ENCODE data around the gene HMG20B.

Gene HMG20B

DNA sequence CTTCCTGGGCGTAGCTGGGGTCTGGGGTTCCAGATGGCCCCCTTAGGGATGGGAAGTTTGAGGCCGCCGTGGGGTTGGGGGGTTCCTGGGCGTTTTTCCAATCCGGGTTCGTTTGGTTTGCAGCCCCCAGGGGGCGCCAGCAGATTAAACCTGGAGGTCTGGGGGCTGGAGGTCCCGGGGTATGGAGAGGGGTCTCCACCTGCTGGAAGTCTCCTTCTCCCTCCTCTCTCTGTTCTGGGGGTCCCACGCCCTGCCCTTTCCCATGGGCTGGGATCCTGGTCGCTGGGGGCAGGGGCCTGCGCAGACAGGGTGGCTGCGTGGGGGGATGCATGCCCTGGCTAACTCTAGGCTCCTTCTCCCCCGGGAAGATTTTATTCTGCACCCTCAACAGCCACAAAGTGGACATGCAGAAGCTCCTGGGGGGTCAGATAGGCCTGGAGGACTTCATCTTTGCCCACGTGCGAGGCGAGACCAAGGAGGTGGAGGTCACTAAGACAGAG, 13.4 kb downstream of the HMG20B start:
- DNase-seq = peak; percentile 8

DNA sequence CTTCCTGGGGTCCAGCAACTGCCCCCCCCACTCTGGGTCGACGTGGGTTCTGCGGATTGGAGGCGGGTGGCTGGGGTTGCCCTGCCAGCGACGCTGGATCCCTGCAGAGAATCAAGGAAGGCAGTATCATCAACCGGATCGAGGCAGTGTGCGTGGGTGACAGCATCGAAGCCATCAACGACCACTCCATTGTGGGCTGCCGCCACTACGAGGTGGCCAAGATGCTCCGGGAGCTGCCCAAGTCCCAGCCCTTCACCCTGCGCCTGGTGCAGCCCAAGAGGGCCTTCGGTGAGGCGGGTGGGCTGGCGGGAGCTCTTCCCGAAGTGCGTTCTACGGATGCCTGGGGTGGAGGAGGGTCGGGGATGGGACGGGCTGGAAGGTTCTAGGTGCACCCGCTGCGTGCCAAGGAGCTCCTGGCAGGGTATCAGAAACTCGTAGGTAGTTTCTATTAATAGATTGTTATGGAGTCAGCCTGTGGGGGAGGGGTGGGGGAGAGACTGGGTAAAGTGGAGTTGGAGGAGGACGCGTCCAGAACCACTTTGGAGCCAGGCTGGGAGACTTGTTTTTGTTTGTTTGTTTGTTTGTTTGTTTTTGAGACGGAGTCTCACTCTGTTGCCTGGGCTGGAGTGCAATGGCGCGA, 14.1 kb downstream of the HMG20B start:
- DNase-seq = peak; percentile 6

DNA sequence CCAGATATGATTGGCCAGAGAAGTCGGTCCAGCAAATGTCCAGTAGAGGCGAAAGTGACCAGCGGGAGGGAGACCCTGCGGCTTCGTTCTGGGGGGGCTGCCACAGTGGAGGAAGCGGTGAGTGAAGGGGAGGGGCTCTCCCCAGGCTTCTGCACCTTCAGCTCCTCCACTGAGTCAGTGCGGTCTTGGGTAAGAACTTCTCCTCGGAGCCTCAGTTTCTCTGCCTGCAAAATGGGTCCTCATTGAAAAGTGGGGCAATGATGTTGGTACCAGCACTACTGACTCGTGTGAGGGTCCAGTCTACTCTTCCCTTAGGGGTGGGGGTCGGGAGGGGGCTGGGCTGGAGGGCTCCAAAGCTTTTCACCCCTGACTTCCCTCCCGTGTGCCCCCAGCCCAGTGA, 16.7 kb downstream of the HMG20B start:
- no peak for DNase-seq

DNA sequence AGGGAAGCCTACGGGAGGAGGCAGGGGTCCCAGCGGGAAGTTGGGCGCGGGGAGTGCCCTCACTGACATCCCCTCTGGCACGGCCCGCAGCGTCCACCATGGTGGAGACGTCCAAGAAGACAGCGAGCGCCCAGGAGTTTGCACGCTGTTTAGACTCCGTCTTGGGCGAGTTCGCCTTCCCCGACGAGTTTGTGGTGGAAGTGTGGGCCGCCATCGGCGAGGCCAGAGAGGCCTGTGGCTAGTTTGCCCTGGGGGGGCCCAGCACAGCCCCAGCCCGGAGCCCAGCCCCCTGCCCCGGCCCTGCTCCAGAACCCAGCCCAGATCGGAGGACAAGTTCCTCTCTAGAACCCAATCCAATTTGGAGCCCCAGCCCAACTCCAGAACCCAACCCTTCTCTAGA, 17.2 kb downstream of the HMG20B start:
- DNase-seq = no peak

DNA sequence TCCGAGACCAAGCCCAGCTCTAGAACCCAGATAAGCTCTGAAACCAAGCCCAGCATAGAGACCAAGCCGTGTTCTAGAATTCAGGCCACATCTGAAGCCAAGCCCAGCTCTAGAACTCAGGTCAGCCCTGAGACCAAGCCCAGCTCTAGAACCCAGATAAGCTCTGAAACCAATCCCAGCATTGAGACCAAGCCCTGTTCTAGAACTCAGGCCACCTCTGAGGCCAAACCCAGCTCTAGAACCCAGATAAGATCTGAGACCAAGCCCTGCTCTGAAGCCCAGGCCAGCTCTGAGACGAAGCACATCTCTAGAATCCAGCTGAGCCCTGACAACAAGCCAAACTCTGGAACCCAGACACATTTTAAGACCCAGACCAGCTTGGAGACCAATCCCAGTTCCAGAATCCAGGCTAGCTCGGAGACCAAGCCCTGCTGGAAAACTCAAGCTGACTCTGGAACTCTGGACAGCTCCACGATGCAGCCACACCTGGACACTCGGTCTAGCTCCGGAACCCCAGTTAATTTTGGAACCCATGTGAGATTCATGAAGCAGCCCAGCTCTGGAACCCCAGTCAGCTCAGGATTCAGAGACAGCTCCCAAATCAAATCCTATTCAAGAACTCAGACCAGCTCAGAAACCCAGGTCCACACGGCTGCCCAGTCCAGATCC, 18.4 kb downstream of the HMG20B start:
- DNase-seq = no peak

DNA sequence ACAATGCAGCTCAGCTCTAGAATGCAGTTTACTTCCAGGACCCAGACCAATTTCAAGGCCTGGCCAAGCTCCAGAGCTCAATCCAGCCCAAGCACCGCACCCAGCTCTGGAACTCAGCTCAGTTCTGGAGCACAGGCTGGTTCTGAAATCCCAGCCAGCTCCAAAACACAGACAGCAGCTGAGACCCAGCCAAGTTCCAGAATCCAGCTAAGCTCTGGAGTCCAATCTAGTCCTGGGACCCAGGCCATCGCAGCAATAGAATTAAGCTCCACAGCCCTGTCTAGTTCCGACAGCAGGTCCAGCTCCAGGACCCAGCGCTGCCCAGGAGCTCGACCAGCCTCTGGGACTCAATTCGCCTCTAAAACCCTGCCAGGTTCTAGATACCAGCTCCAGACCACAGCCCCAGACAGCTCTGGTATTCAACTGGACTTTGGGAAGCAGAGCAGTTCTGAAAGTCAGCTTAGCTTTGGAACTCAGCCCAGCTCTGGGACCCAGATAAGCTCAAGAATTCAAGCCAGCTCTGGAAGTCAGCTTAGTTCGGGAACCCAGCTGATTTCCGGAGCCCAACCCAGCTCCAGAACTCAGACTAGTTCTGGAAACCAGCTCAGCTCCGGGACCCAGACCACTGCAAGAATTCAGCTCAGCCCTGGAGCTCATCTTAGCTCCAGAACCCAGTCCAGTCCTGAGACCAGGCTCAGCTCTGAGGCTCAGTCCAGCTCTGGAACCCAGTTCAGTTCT, 19.3 kb downstream of the HMG20B start:
- DNase-seq = no peak

DNA sequence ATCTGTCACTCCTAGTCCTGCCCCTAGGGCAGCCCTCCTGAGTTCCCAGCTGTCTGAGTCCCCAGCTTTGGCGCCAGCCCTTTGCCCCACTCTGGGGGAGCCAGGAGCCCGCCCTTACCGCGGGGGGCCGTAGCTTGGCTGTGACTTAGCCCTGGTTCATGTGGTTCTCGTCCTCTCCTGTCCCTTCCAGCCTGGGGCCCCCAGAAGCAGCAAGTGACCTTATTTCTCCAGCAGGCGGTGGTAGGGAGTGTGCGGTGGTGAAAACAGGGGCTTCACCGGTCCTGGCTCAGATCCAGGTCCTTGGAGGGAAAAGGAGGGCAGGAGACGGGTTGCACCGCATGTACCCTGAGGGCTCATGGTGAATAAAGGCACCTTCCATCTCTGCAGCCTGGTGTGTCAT, 20.4 kb downstream of the HMG20B start:
- DNase-seq = no peak

DNA sequence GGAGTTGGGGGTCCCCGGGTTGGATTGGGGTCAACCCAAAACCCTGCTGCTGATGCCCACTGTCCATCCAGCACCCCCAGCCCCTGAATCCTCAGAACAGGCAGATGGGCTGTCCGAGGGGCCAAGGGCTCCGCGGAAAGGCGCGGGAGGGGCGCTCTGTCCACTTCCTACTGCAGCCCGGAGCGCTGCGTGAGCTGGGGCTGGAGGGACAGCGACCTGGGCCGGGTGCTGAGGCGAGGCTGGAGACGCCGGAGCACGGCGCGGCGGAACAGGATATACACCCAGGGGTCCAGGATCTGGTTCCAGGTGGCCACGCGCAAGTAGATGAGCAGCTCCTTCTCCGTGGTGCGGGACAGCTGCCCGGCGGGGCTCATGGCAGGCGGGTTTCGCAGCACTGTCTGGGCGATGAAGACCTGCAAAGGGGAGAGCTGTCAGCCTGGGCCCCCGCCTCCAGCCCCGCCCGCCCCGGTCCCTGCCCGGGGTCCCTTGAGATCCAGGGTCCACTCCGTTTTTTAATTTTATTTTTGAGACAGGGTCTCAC, 22.8 kb downstream of the HMG20B start:
- no peak for DNase-seq

DNA sequence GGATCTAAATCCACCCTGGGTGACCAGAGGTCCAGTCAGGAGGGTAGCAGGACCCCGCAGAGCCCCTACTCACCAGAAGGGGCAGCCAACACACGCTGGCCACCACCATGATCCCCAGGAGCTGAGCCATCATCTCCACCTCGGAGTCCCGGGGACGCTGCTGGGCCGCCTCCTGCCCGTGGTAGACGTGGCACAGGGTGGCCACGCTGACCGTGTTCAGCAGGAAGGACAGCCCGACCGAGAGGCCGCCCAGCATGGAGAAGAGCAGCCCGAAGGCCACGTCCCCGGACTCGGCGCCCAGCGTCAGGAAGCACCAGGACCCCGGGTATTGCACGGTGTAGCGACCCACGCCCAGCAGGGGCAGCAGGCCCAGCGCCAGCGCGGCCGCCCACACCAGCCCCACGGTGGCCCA, 27.0 kb downstream of the HMG20B start:
- no peak for DNase-seq

DNA sequence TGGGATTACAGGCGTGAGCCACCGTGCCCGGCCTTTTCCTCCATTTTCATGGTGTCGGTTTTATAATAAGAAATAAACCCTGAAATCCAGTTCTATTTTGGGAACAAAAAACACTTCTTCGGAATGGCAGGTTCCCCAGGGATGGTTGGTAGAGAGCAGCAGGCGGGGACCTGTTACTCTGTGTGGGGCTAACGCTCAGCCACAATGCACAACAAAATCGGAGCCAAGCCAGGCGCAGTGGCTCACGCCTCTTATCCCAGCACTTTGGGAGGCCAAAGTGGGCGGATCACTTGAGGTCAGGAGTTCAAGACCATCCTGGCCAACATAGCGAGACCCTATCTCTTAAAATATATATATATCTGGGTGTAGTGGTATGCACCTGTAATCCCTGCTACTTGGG, 28.3 kb downstream of the HMG20B start:
- no peak for DNase-seq

DNA sequence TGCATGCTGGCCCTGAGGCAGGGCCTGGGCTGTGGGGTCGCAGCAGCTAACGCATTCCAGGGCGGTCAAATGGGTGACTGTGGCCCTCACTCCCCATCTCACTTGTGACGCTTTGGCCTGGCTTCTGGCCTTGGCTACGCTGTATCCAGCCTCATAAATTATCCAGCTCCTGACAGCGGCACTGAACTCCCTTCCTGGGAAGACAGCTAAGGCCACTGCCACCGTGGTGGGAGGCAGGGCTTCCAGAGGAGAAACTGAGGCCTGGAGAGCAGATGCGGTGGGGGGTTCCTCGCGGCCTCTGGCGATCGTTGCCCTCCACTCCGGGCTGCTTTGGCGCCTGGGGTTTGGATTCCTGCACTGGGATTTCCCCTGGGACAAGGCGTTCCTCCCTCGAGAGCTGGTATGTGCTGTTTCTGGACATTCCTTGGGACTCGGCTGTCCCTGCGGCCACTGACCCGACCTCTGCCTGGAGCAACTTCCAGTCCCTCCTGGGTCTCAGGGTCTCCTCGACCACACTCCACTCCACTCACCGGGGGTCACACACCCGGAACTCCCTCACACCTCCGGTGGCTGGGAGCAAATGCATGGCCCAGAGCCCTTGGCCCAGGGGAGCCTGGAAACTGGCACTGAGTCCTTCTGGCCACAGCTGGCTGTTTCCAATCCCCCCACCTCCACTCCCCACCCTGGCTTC, 30.5 kb downstream of the HMG20B start:
- DNase-seq = no peak

DNA sequence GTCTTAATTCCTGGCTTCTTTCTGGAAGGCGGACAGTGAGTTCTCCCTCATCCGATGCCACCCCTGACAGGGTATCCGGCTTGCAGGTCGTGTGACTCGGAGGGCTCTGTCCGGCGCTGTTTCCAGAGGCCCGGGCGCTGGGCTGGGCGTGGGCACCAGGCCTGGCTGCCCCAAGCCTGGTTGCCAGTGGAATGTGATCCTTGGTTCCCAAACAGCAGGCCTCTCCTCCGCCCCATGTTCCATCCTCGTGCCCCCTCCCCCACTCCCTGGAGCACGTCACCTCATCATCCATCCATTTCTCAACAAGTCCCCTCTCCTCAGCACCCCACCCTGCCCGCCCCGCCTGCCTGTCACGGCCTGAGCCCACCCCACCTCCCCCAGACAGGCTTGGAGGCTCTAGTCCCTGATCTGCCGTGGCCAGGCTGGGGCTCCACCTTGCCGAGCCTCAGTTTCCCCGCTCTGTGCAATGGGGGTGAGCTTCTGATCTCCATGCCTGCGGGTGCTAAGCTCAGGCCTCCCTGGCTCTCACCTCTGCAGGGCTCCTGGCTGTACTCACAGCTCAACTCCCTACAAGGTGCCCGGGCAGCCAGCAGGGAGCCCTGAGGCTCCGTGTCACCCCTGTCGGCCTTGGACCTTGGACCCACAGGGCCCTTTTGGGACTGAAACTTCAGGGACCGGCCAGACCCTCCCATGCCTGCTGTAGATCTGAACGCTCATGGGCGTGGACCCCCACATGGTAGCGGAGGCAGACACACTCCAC, 31.7 kb downstream of the HMG20B start:
- no peak for DNase-seq

DNA sequence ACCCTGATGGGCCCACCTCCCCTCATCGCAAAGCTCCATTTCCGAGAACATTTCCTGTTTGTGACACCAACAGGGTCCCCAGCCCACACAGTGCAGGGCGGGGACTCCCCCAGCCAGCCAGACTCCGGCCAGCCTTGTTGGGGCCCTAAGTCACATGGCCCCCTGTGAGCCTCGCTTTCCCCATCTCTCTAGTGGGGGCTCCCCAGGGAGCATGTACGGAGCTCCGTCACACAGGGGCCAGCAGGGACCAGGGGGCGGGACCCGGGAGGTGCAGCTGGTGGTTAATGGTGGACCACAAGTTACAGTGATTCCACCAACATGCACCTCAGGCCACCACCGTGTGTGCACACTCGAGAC, 32.2 kb downstream of the HMG20B start:
- DNase-seq = no peak

DNA sequence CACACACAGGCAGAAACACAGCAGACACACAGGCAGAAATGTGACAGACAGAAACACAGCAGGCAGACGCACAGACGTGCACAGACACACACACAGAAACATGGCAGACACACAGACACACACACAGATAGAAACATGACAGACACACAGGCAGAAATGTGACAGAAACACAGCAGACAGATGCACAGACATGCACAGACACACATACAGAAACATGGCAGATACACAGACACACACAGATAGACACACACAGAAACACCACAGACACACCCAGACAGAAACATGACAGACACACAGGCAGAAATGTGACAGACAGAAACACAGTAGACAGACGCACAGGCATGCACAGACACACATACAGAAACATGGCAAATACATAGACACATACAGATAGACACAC, 32.6 kb downstream of the HMG20B start:
- no peak for DNase-seq

DNA sequence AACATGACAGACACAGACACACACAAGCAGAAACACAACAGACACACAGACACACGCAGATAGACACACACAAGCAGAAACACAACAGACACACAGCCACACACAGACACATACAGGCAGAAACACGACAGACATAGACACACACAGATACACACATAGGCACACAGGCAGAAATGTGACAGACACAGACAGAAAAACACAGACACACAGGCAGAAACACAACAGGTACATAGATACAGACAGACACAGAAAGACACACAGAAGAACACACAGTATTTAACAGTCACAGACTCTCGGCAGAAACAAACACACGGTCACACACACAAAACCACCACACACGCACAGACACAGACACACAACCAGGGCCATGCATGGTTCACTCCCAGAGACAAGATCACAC, 33.0 kb downstream of the HMG20B start:
- no peak for DNase-seq

DNA sequence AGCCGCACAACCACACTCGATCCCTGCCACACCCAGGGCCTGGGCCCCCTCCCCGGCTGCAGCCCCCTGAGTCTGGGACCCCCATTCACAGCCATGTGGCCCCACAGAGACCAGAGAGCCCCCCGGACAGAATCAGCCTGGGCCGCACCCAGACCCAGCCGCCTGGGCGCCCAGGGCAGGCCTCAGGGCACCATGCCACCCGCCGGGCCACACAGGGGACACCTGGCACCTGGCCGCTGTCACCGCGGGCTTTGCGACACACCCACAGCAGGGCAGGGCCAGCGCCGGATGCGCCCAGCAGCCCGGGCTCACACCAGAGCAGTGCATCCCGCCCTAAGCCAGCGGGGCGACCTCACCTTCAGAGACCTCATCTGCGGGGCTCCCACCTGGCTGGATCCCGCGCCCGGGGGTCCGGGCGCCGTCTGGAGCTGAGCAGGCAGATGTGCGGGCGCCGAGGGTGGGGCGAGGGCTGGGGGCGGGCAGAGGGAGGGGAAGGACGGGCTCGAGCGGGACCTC, 33.5 kb downstream of the HMG20B start:
- no peak for DNase-seq

DNA sequence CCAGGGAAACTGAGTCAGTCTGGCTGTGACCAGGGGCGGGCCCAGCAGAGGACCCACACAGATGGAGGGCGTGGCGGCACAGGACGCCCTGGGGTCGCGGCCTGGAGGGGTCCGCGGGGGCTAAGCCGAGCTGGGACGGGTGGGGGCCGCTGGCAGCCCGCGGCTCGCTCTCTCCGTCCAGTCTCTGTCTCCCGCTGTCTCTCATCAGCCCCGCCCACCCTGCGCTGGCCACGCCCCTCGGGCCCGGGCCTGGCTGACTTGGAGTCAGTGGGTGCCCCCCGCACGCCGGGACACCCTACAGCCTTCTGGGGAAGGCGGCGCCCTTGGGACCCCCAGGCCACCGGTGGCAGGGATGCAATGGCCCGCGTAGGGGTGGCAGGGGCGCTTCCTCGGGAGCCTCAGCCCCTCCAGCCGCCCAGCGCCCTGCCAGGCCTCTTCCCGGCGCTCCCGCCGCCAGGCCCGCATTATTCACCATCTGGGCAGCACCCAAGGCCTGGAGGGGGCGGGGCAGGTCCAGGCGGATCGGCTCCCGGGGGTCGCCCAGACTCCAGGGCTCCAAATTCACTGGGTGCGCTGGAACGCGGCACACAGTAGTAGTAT, 34.0 kb downstream of the HMG20B start, which contains the start of gene TBXA2R:
Gene TBXA2R, minus strand, starts transcription at position 186 of the 600 bp plus-strand sequence. CDS start 6,241 bp downstream, outside the sequence.
- no peak for DNase-seq

DNA sequence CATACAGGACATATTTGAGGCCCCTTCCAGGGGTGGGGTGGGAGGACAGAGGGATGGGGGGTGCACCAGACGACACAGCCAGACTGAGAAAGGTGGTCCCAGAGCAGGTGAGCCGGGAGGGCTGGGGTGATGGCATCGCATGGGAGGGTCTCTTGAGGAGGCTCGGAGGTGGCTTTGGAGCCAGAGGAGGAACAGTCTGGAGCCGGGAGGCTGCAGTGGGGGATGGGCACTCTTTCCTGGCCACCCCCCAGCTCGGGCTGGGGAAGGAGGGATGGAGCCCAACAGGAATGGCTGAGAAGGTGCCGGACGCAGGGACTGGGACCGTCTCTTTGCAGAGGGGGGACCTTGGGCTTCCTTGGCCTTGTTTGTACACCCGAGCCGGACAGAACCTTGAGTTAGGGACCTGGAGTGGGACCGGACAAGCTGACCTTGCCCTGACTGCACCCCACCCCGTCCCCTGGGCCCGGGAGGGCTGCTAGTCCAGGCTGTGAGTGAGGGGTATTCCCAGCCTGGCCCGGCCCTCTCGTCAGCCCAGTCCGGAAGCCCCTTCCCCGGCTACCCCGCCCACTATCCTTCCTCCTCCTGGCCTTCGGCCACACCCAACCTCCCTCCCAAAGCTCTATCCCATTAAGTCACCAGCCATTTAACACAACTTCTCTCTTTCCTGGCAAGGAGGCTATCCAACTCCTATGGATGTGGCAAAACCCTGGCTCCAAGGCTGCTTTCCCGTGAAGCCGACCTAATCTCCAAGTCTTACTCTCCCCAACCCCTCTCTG, 34.7 kb downstream of the HMG20B start:
- DNase-seq = no peak

DNA sequence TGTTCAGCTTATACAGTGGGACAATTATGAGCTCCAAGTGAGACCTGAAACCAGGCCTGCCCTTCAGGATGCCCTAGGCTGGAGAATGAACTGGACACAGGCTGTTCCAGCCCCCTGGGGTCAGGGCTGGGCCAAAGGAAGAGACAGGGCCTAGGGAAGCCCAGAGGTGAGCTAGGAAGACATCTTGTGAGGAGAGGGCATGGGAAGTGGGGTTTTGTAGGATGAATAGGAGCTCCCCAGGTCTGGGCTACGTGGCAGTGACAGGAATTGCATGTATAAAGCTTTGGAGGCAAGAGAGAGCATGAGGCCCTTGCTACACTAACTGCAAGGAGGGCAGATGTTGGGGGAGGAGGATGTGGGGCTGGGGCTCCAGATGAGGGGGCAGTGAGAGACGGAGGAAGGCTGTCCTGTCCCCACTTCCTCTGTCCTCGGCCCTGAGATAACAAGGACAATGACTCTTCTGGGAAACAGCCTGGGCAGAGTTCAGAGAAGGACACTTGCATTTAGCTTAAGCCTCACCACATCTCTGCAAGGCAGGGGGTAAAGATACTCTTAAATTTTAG, 35.4 kb downstream of the HMG20B start:
- no peak for DNase-seq

DNA sequence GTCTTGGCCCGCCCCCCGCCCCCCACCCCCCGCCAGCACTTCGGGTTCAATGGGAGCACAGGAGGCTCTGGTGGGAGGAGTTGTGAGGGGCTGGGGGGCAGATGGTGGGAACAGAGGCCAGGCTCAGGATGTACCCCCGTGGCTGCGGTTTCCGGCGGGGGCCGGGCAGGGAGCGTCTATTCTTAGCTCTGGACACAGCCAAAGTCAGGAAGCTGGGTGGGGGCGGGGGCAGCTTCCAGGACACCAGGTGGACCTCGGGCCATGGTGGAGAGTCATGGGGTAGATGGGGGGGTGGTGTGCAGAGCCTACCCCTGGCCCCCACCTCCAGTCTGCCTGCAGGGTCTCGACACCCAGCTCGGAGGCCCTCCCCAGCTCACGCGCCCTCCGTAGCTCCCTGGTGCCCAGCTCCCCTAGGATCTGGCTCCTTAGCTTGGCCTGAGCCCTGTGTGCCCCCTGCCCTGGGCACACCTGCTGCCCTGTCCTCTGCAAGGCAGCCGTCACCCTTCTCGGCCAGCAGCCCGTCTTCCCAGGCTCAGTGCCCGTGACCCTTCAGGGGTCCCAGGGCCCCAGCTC, 36.1 kb downstream of the HMG20B start:
- no peak for DNase-seq
